OCI-LY1 (cell line): ENCODE results near the gene SLC2A11.

Experiments used
- H2AFZ ChIP-seq: fragments of 200-600 bp; sonication (generic), shearing (Covaris generic); 2 replicates; pipeline ENCODE4 v1.6.0; 2014; ENCODE audit warnings: antibody characterized with exemption, mild to moderate bottlenecking, low read length
- H3F3A ChIP-seq: fragments of 200-600 bp; sonication (generic), shearing (Covaris generic); 2 replicates; pipeline ENCODE4 v1.6.0; 2014; ENCODE audit warnings: mild to moderate bottlenecking, antibody characterized with exemption, low read length, moderate library complexity; ENCODE audit not compliant: insufficient read depth
- H3K27ac ChIP-seq: fragments of 200-600 bp; sonication (generic); 2 replicates; pipeline ENCODE4 v1.5.1; 2014; ENCODE audit warnings: low read length, mixed run types, mild to moderate bottlenecking, low read depth; ENCODE audit not compliant: poor library complexity, severe bottlenecking
- H3K27me3 ChIP-seq: fragments of 200-600 bp; sonication (generic); 2 replicates; pipeline ENCODE4 v1.6.0; 2014; ENCODE audit warnings: antibody characterized with exemption, mild to moderate bottlenecking, low read length, moderate library complexity; ENCODE audit not compliant: insufficient read depth
- H3K36me3 ChIP-seq: fragments of 200-600 bp; sonication (generic); 2 replicates; pipeline ENCODE4 v1.6.1; 2014; ENCODE audit warnings: mild to moderate bottlenecking, antibody characterized with exemption, low read length, moderate library complexity, mixed read lengths; ENCODE audit not compliant: insufficient read depth
- H3K4me1 ChIP-seq: fragments of 200-600 bp; sonication (generic); 2 replicates; pipeline ENCODE4 v1.5.1; 2014; ENCODE audit warnings: mild to moderate bottlenecking, low read length, moderate library complexity; ENCODE audit not compliant: insufficient read depth, severe bottlenecking
- H3K4me2 ChIP-seq: fragments of 200-600 bp; sonication (generic), shearing (Covaris generic); 2 replicates; pipeline ENCODE4 v1.6.1; 2014; ENCODE audit warnings: low read length
- H3K4me3 ChIP-seq: fragments of 200-600 bp; sonication (generic); 2 replicates; pipeline ENCODE4 v1.5.1; 2014; ENCODE audit warnings: low read length, low read depth, mild to moderate bottlenecking, mixed read lengths; ENCODE audit not compliant: poor library complexity, severe bottlenecking
- H3K79me2 ChIP-seq: fragments of 200-600 bp; shearing (Covaris generic); 2 replicates; pipeline ENCODE4 v1.6.1; 2016; ENCODE audit warnings: mixed run types, low read length, mixed read lengths; ENCODE audit not compliant: insufficient read depth
- H3K9ac ChIP-seq: fragments of 200-600 bp; sonication (generic), shearing (Covaris generic); 2 replicates; pipeline ENCODE4 v1.6.1; 2014; ENCODE audit warnings: mild to moderate bottlenecking, low read length, mixed read lengths
- H3K9me2 ChIP-seq: fragments of 200-600 bp; sonication (generic), shearing (Covaris generic); 2 replicates; pipeline ENCODE4 v1.6.1; 2014; ENCODE audit warnings: low read depth, mild to moderate bottlenecking, low read length, mixed read lengths
- H3K9me3 ChIP-seq: fragments of 200-600 bp; shearing (Covaris generic); 2 replicates; pipeline ENCODE4 v1.6.1; 2014; ENCODE audit warnings: low read length, mixed read lengths
- H4K20me1 ChIP-seq: fragments of 200-600 bp; sonication (generic), shearing (Covaris generic); 2 replicates; pipeline ENCODE4 v1.6.0; 2016; ENCODE audit warnings: mild to moderate bottlenecking, low read length; ENCODE audit not compliant: insufficient read depth
- CTCF ChIP-seq: fragments of 200-600 bp; sonication (generic), shearing (Covaris generic); IDR thresholded peaks from 2 replicates; pipeline ENCODE4 v1.5.1; 2017; ENCODE audit warnings: mild to moderate bottlenecking, antibody characterized with exemption, low read length, moderate library complexity, mixed read lengths
- EZH2 ChIP-seq: fragments of 200-600 bp; sonication (generic), shearing (Covaris generic); IDR thresholded peaks from 2 replicates; pipeline ENCODE4 v1.8.0; 2017; ENCODE audit warnings: borderline replicate concordance, mixed run types, mild to moderate bottlenecking, antibody characterized with exemption, low read length, moderate library complexity, mixed read lengths

Gene SLC2A11

GRCh38 chr22:23841736-23842445, 15.8 kb upstream of the SLC2A11 start:
- H3K79me2 ChIP-seq = no peaks in the 10 kb centered on the region
- H4K20me1 ChIP-seq = no peaks in the 10 kb centered on the region
- peaks cover 8% of the 10 kb centered on the region; the same call in 1 of the 2 replicates for H3K36me3 ChIP-seq
- H3K4me3 ChIP-seq = no peak overlapping the region
- H3K27me3 ChIP-seq = no peaks in the 10 kb centered on the region
- H3K9me2 ChIP-seq = no peaks in the 10 kb centered on the region
- no peak overlapping the region for H3K27ac ChIP-seq
- no peak overlapping the region for H3K9ac ChIP-seq
- no peak overlapping the region for H3K4me2 ChIP-seq
- H2AFZ ChIP-seq = no peak overlapping the region
- no peaks in the 10 kb centered on the region for H3F3A ChIP-seq
- H3K9me3 ChIP-seq = no peaks in the 10 kb centered on the region
- no peak for TF ChIP-seq EZH2
- no peak for TF ChIP-seq CTCF
- peaks cover 71% of the 10 kb centered on the region for H3K4me1 ChIP-seq

GRCh38 chr22:23842599-23842998, 15.1 kb upstream of the SLC2A11 start:
- H3K4me1 ChIP-seq = peaks cover 71% of the 10 kb centered on the region
- H3F3A ChIP-seq = no peaks in the 10 kb centered on the region
- peak overlapping the region; percentile 88 for H3K27ac ChIP-seq
- H3K9me3 ChIP-seq = no peaks in the 10 kb centered on the region
- no peaks in the 10 kb centered on the region for H3K9me2 ChIP-seq
- peaks cover 4% of the 10 kb centered on the region; the same call in 1 of the 2 replicates for H3K36me3 ChIP-seq
- no peak overlapping the region for H3K4me3 ChIP-seq
- no peaks in the 10 kb centered on the region for H3K27me3 ChIP-seq
- H3K79me2 ChIP-seq = no peaks in the 10 kb centered on the region
- H3K4me2 ChIP-seq = no peak overlapping the region
- TF ChIP-seq EZH2 = no peak
- no peak for TF ChIP-seq CTCF
- no peak overlapping the region for H2AFZ ChIP-seq
- no peaks in the 10 kb centered on the region for H4K20me1 ChIP-seq
- no peak overlapping the region for H3K9ac ChIP-seq

DNA sequence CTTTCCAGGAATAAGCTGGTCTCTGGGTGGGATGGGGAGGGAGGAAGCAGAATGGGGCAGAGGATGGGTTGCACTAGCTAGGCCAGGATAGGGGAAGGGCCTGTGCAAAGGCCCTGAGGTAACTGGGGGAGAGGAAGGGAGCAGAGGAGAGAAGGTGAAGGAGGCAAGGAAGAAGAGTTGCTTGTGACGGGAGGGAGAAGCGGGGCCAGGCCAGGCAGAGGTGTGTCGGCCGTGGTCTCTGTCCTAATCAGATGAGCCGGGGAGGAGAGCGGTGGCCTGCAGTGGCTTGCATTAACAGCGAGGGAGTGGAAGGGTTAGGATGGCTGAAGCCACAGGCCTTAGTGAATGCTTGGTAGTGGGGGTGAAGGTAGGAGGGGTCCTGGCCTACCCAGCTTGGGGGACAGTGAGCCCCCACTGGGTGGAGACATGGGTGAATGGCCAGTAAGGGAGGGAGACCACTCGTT, 12.9 kb upstream of the SLC2A11 start:
- H3K27me3 ChIP-seq = no peaks in the 10 kb centered on the region
- no peaks in the 10 kb centered on the region for H3K79me2 ChIP-seq
- H3K4me3 ChIP-seq = no peak overlapping the region
- peak overlapping the region; percentile 88 for H3K27ac ChIP-seq
- TF ChIP-seq EZH2 (no peak), CTCF (no peak)
- peaks cover 71% of the 10 kb centered on the region for H3K4me1 ChIP-seq
- H3F3A ChIP-seq = no peaks in the 10 kb centered on the region
- H3K4me2 ChIP-seq = peak overlapping the region; percentile 28; the same call in 1 of the 2 replicates
- H3K9me3 ChIP-seq = no peaks in the 10 kb centered on the region
- no peaks in the 10 kb centered on the region for H3K9me2 ChIP-seq
- no peak overlapping the region for H2AFZ ChIP-seq
- H4K20me1 ChIP-seq = no peaks in the 10 kb centered on the region
- H3K36me3 ChIP-seq = no peaks in the 10 kb centered on the region
- H3K9ac ChIP-seq = peak overlapping the region; percentile 7; the same call in 1 of the 2 replicates
